ENCODE data around the gene MAGI2.

DNA sequence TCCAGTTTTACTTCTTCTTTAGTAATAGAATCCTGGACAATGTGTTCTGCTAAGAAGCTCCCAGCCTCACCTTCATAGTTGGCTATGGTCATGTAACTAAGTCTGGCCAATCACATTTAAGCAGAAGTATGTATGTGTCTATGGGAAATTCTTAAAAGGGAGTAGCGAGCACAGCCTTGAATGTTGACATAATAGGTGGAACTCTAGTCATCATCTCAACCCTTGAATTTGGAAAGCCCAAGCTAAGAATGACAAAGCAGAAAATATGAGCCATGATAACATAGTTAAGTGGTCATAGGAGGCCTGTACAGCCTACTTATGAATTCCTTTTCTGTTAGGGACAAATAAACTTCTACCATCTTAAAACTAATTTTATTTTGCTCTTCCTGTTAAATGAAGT, 134.1 kb downstream of the MAGI2 start:
- TF ChIP-seq, protein P1, sequence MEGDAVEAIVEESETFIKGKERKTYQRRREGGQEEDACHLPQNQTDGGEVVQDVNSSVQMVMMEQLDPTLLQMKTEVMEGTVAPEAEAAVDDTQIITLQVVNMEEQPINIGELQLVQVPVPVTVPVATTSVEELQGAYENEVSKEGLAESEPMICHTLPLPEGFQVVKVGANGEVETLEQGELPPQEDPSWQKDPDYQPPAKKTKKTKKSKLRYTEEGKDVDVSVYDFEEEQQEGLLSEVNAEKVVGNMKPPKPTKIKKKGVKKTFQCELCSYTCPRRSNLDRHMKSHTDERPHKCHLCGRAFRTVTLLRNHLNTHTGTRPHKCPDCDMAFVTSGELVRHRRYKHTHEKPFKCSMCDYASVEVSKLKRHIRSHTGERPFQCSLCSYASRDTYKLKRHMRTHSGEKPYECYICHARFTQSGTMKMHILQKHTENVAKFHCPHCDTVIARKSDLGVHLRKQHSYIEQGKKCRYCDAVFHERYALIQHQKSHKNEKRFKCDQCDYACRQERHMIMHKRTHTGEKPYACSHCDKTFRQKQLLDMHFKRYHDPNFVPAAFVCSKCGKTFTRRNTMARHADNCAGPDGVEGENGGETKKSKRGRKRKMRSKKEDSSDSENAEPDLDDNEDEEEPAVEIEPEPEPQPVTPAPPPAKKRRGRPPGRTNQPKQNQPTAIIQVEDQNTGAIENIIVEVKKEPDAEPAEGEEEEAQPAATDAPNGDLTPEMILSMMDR (IDR thresholded peaks at IDR 0.05): no peak
- no peak for TF ChIP-seq POLR2A (IDR thresholded peaks at IDR 0.05)

Data from esophagus squamous epithelium (tissue), 4 donors.